Measurements from ENCODE around the gene CHST8.

CHST8 gene

DNA sequence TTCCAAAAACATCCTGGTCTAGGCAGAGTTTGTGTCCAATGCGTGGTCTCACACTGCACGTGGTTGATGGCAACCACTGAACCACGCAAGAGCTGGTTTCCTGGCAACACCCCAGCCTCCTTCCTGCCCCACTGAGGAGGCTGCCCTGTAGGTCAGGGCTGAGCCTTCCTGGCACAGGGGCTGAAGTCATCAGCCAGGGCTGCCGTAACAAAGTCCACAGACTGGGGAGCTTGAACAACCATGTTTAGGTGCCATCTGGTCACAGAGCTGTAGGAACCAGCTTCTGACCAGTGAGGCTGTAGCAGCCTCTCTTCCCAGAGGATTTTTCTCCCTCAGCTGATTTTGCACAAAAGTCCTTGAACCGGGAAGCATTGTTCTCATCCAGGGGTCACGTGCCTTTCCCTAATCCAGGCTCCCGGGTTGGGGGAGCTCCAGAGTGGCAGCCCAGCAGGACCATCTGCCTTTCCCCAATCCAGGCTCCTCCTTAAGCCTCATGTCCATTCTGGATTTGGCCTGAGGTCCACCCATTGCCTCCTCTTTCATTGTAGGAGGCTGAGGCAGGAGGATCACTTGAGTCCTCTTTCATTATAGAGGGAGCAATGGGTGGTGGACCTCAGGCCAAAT lies 53.9 kb downstream of the CHST8 start:
- no peak for FAIRE-seq

- no peak for FAIRE-seq
Measured at GRCh38 chr19:33676999-33677665, 55.4 kb downstream of the CHST8 start.

GRCh38 chr19:33677745-33678426 lies 56.1 kb downstream of the CHST8 start:
- FAIRE-seq: no peak

GRCh38 chr19:33678796-33679585 lies 57.2 kb downstream of the CHST8 start:
- FAIRE-seq: no peak

DNA sequence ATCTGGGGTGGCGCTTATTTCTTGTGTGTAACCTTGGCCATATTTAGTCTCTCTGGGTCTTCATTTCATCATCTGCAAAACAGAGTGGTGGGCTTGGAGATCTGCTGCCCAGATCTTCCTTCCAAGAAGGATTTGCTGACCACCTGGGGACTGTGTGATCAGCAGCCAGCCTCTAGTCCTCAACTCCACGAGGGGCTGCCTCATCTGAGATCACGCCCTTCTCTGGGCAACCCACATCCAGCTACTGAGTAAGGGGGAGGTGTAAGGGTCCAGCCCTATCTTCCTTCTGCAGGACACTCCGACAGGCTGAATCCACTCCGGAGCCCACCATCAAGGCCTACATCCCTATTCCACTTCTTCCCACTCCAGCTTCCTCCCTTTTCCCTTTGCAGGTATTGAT lies 57.9 kb downstream of the CHST8 start:
- FAIRE-seq: no peak

GRCh38 chr19:33681081-33681680 lies 59.4 kb downstream of the CHST8 start:
- FAIRE-seq: no peak

GRCh38 chr19:33683881-33684537 lies 62.3 kb downstream of the CHST8 start:
- FAIRE-seq: no peak

GRCh38 chr19:33684538-33685232 lies 62.9 kb downstream of the CHST8 start:
- no peak for FAIRE-seq

GRCh38 chr19:33685541-33685940 lies 63.8 kb downstream of the CHST8 start:
- no peak for FAIRE-seq

- FAIRE-seq: no peak
Measured at GRCh38 chr19:33686262-33686661, 64.5 kb downstream of the CHST8 start.

DNA sequence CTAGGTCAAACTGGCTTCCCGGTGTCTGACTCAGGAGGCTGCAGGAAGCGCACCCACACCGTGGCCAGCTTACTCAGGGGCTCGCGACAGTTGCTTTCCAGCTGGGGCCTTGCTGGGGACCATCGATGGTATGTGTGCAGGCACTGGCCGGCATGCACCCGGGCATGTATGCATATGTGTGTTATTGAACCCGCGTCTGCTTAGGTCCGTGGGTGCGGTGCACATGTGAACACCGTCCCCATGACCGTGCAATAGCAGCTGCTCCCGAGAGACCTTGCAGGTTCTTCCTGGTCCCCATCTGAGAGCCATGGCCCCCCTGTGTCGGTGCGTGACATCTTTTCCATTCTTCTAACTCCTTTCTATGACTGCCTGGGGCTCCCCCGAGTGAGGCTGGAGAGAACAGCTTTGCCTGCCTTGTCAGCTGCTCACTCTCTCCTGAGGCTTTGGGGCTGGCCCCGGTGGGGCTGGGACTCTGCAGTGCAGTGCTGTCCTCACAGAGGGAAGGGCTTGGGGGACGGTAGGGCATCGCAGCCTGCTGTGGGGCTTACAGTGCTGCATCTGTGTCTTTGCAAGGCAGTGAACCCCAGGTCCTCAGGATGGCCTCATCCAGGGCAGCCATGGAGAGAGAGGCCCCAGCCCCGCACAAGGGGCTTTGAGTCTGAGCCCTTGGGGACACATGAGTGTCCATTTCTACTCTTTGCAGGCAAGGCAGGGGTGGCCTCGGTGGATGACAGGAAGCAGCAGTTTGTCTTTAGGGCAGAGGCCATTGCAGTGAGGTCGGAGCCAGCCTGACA lies 65.1 kb downstream of the CHST8 start:
- no peak for FAIRE-seq

- no peak for FAIRE-seq
Measured at GRCh38 chr19:33687481-33688170, 65.9 kb downstream of the CHST8 start.

- no peak for FAIRE-seq
Measured at GRCh38 chr19:33688171-33688992, 66.6 kb downstream of the CHST8 start.

GRCh38 chr19:33689138-33689746 lies 67.5 kb downstream of the CHST8 start:
- FAIRE-seq: no peak

DNA sequence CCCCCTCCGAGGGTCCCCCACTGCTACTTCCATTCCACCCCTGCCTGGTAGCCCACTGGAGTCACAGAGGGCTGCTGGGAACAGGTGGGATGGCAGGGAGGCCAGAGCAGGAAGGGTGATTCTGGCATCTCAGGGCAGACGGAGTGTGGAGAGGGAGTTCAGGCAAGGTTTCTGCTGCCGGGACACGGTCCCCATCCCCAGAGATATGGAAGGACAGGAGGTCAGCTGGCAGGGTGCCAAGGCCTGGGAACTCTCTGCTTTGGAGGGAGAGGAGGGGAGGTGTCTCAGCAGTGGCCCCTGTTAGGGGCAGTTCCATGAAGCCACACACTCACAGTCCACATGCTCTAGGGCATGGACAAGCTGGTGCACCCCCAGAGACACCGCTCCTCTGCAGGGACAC lies 68.1 kb downstream of the CHST8 start:
- FAIRE-seq: no peak

DNA sequence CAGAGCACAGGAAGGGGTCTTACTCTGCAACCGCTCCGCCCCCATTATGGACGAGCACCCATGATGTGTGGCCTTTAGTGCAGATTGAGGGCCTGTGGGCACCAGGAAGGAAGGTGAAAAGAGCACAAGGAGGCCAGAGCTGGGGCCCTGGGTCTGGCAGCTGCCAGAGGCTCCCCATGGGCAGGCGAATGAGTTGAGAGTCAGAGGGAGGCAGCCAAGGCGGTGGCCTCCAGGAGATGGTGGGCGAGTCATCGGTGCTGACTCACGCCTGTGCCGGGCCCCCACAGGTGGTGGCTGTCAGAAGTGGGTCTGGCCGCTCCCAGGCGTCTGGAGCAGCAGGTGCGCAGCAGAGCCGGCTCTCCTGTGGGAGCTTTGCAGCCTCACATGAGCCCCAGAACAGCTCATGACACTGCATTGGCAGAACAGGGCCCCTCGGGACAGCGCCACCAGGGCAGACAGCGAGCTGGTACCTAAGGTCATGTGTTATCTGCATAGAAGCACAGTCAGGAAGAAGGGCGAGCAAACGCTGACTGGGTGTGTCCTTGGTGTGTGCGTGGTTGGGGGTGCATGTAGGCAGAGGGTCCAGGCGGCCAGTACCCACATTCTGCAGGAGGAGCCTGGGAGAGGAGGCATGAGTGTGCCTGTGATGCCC lies 68.8 kb downstream of the CHST8 start:
- FAIRE-seq: no peak

GRCh38 chr19:33691030-33691427 lies 69.3 kb downstream of the CHST8 start:
- no peak for FAIRE-seq

DNA sequence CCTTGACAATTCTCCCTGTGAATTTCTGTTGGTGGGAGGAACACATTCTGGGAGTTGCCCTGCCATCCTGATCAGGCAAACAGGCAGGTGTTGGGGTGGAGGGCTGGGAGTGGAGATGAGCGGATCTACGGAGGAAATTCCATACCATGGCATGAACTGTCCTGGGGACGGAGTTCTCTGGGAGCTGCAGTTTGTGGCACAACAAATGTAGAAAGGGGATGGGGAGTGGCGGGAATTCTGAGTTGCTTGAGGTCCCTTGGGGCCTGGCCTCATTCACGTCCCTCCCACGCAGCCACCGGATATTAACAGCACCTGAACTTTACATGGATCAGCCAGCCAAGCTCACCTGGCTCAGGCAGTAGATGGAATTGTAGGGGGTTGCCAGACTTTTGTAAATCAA lies 70.0 kb downstream of the CHST8 start:
- no peak for FAIRE-seq
